OCI-LY7 (cell line): ENCODE data around the gene LYZL2. TPM values are rescaled to one million over a fixed set of nuclear protein-coding genes. Genes with fewer than 3 reads are reported as not detected.
"Not testable (repeated sequence)": the region's sequence is repeated elsewhere in the genome, so short reads cannot be mapped to it uniquely, and the experiment has no call there.

Experiments
- BruUV-seq: library from RNA; stranded (reverse); fragments of 400-500 nt; replicated peaks from 2 replicates; lab custom pipeline; 2021; lab: Mats Ljungman, UMichigan
- CTCF ChIA-PET: fragments of 300-600 bp; sonication (Branson Sonifier 250); formaldehyde crosslinking; loops from one replicate; lab custom pipeline; 2022; ENCODE audit warnings: antibody characterized with exemption; ENCODE audit not compliant: unreplicated experiment; lab: Charles Lee
- POLR2A ChIA-PET: fragments of 300-600 bp; sonication (Branson Sonifier 250); formaldehyde crosslinking; loops from one replicate; lab custom pipeline; 2022; ENCODE audit warnings: antibody characterized with exemption; lab: Charles Lee
- DNase-seq: peaks from one replicate; pipeline ENCODE4 v3.0.0-alpha.2; 2015; ENCODE audit warnings: low spot score
- H2AFZ ChIP-seq: fragments of 200-600 bp; sonication (generic), shearing (Covaris generic); 2 replicates; pipeline ENCODE4 v1.6.1; 2014; ENCODE audit warnings: mild to moderate bottlenecking, antibody characterized with exemption, low read length, moderate library complexity
- H3K27ac ChIP-seq: fragments of 200-600 bp; sonication (generic); 2 replicates; pipeline ENCODE4 v1.5.1; 2014; ENCODE audit warnings: mixed run types, low read depth, mild to moderate bottlenecking, moderate library complexity, low read length, inconsistent platforms; ENCODE audit not compliant: poor library complexity, severe bottlenecking
- H3K36me3 ChIP-seq: fragments of 200-600 bp; sonication (generic); 2 replicates; pipeline ENCODE4 v1.6.1; 2014; ENCODE audit warnings: mild to moderate bottlenecking, antibody characterized with exemption, low read length, moderate library complexity, mixed read lengths; ENCODE audit not compliant: insufficient read depth
- H3K4me1 ChIP-seq: fragments of 200-600 bp; sonication (generic); 2 replicates; pipeline ENCODE4 v1.5.1; 2014; ENCODE audit warnings: mild to moderate bottlenecking, low read length; ENCODE audit not compliant: insufficient read depth, poor library complexity, severe bottlenecking
- H3K4me2 ChIP-seq: fragments of 200-600 bp; sonication (generic); 2 replicates; pipeline ENCODE4 v1.6.1; 2014; ENCODE audit warnings: mild to moderate bottlenecking, low read length
- H3K4me3 ChIP-seq: fragments of 200-600 bp; sonication (generic); 2 replicates; pipeline ENCODE4 v1.5.1; 2014; ENCODE audit warnings: mild to moderate bottlenecking, low read depth, low read length; ENCODE audit not compliant: poor library complexity, severe bottlenecking
- H3K79me2 ChIP-seq: fragments of 200-600 bp; sonication (generic); 2 replicates; pipeline ENCODE4 v1.6.1; 2016; ENCODE audit warnings: low read depth, mild to moderate bottlenecking, low read length, moderate library complexity, mixed read lengths; ENCODE audit not compliant: insufficient read depth
- H3K9me2 ChIP-seq: fragments of 200-600 bp; sonication (generic); 2 replicates; pipeline ENCODE4 v1.6.1; 2016; ENCODE audit warnings: mild to moderate bottlenecking, low read length, mixed read lengths; ENCODE audit not compliant: insufficient read depth
- H3K9me3 ChIP-seq: fragments of 200-600 bp; sonication (generic); 2 replicates; pipeline ENCODE4 v1.6.1; 2014; ENCODE audit warnings: mild to moderate bottlenecking, mixed run types, low read length, mixed read lengths
- H4K20me1 ChIP-seq: fragments of 200-600 bp; sonication (generic); 2 replicates; pipeline ENCODE4 v1.6.1; 2014; ENCODE audit warnings: mild to moderate bottlenecking, antibody characterized with exemption, low read length, moderate library complexity, mixed read lengths; ENCODE audit not compliant: insufficient read depth
- EZH2phosphoT487 ChIP-seq: fragments of 200-600 bp; sonication (generic); IDR thresholded peaks from 2 replicates; pipeline ENCODE4 v1.6.1; 2018; ENCODE audit warnings: low read depth, borderline replicate concordance, mild to moderate bottlenecking, mixed run types, antibody characterized with exemption, low read length, moderate library complexity, mixed read lengths
- intact Hi-C: fragments of 100-400 bp; cut with micrococcal nuclease; formaldehyde crosslinking; loops from one replicate; pipeline ENCODE4 v1.10.0; 2022; ENCODE audit not compliant: unreplicated experiment
- total RNA-seq, 2 experiments: library from RNA; depleted of rRNA in 1 of 2; stranded (reverse); fragments of >200 nt in 1 of 2; shearing (Covaris generic) in 1 of 2; gene quantifications; 2 replicates each; pipeline ENCODE4 v1.2.3, GENCODE V29; 2014 to 2022
- TF ChIP-seq, protein P1 (sequence below): fragments of 200-600 bp; sonication (generic); conservative IDR thresholded peaks from 2 replicates; pipeline ENCODE4 v1.5.1; 2014; ENCODE audit warnings: mild to moderate bottlenecking, antibody characterized with exemption, low read length, moderate library complexity, mixed read lengths

Gene LYZL2
- total RNA-seq, 2 experiments from 2014 or later = not detected

DNA sequence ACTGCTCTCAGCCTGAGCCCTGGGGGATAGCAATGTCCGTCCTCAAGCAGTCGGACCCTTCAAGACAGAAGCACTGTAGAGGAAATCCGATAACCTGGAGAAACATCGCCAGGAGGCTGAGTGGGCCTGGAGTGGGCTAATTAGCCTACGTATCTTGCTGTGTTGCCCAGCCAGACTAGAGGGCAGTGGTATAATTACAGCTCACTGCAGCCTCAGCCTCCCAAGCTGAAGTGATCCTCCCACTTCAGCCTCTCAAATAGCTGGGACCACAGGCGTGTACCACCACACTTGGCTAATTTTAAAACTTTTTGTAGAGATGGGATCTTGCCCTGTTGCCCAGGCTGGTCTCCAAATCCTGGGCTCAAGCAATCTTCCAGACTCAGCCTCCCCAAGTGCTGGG lies 21.7 kb downstream of the LYZL2 start:
- BruUV-seq = no TSS peak
- Histone ChIP-seq H3K9me3 (no peaks in the 10 kb centered on the region), H4K20me1 (no peaks in the 10 kb centered on the region), H2AFZ (0 out of 2 replicates have a peak overlapping the region, but pooled peaks have one; percentile 19), H3K9me2 (no peaks in the 10 kb centered on the region), H3K4me1 (no peaks in the 10 kb centered on the region), H3K4me2 (no peak overlapping the region), H3K79me2 (no peaks in the 10 kb centered on the region), H3K36me3 (no peaks in the 10 kb centered on the region), H3K4me3 (no peak overlapping the region), H3K27ac (no peak overlapping the region)
- no peak for DNase-seq
- ChIA-PET POLR2A (no interaction called here), CTCF (no interaction called here)
- intact Hi-C loops = no loop called here
- TF ChIP-seq, protein P1, sequence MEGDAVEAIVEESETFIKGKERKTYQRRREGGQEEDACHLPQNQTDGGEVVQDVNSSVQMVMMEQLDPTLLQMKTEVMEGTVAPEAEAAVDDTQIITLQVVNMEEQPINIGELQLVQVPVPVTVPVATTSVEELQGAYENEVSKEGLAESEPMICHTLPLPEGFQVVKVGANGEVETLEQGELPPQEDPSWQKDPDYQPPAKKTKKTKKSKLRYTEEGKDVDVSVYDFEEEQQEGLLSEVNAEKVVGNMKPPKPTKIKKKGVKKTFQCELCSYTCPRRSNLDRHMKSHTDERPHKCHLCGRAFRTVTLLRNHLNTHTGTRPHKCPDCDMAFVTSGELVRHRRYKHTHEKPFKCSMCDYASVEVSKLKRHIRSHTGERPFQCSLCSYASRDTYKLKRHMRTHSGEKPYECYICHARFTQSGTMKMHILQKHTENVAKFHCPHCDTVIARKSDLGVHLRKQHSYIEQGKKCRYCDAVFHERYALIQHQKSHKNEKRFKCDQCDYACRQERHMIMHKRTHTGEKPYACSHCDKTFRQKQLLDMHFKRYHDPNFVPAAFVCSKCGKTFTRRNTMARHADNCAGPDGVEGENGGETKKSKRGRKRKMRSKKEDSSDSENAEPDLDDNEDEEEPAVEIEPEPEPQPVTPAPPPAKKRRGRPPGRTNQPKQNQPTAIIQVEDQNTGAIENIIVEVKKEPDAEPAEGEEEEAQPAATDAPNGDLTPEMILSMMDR = no peak
- no peak for TF ChIP-seq EZH2phosphoT487

DNA sequence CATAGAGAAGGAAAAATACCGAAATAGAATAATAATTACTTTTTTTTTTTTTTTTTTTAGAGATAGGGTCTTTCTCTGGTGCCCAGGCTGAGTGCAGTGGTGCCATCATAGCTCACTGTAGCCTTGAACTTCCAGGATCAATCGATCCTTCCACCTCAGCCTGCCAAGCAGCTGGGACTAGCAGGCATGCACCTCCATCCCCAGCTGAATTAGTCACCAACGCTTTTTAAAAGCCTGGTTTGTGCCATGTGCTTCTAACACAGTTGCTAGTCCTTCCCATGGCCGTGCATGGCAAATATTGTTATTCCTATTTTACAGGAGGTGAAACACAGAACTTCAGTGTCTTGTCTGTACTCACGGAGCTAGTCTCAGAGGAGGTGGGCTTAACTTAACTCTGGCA lies 23.2 kb downstream of the LYZL2 start:
- no peaks in the 10 kb centered on the region for H3K4me1 ChIP-seq
- POLR2A ChIA-PET = interaction anchor here (0.7 kb wide), 3 partner anchors 16 to 249 kb away, joined by 3 to 5 read pairs (median 3); no protein-coding TSS in a partner anchor
- H3K4me3 ChIP-seq = no peak overlapping the region
- intact Hi-C loops = no loop called here
- H3K9me3 ChIP-seq = no peaks in the 10 kb centered on the region
- no peak overlapping the region for H3K27ac ChIP-seq
- DNase-seq = no peak
- BruUV-seq = no TSS peak
- CTCF ChIA-PET = interaction anchor here (0.8 kb wide), 1 partner anchor 15 kb away, joined by 3 read pairs; no protein-coding TSS in a partner anchor
- H2AFZ ChIP-seq = no peak overlapping the region
- no peaks in the 10 kb centered on the region for H3K36me3 ChIP-seq
- H3K79me2 ChIP-seq = no peaks in the 10 kb centered on the region
- H3K9me2 ChIP-seq = no peaks in the 10 kb centered on the region
- TF ChIP-seq, protein P1 = no peak
- TF ChIP-seq EZH2phosphoT487 = no peak
- H4K20me1 ChIP-seq = no peaks in the 10 kb centered on the region
- H3K4me2 ChIP-seq = no peak overlapping the region

- H3K79me2 ChIP-seq, H3K9me3 ChIP-seq, H2AFZ ChIP-seq, H3K36me3 ChIP-seq, H3K9me2 ChIP-seq, DNase-seq, H3K4me3 ChIP-seq, H3K27ac ChIP-seq, H3K4me1 ChIP-seq, intact Hi-C loops, CTCF ChIA-PET, H4K20me1 ChIP-seq, BruUV-seq, H3K4me2 ChIP-seq: not testable (repeated sequence)
- POLR2A ChIA-PET = interaction anchor here (0.7 kb wide), 2 partner anchors 24 to 323 kb away, joined by 3 to 5 read pairs; no protein-coding TSS in a partner anchor
Measured at GRCh38 chr10:30605341-30606121, 24.0 kb downstream of the LYZL2 start.
